OCI-LY1 (cell line): ENCODE measurements around the gene NELL1.

ENCODE experiments used
- H2AFZ ChIP-seq: fragments of 200-600 bp; sonication (generic), shearing (Covaris generic); 2 replicates; pipeline ENCODE4 v1.6.0; 2014; ENCODE audit warnings: antibody characterized with exemption, mild to moderate bottlenecking, low read length
- H3F3A ChIP-seq: fragments of 200-600 bp; sonication (generic), shearing (Covaris generic); 2 replicates; pipeline ENCODE4 v1.6.0; 2014; ENCODE audit warnings: mild to moderate bottlenecking, antibody characterized with exemption, low read length, moderate library complexity; ENCODE audit not compliant: insufficient read depth
- H3K27ac ChIP-seq: fragments of 200-600 bp; sonication (generic); 2 replicates; pipeline ENCODE4 v1.5.1; 2014; ENCODE audit warnings: low read length, mixed run types, mild to moderate bottlenecking, low read depth; ENCODE audit not compliant: poor library complexity, severe bottlenecking
- H3K27me3 ChIP-seq: fragments of 200-600 bp; sonication (generic); 2 replicates; pipeline ENCODE4 v1.6.0; 2014; ENCODE audit warnings: antibody characterized with exemption, mild to moderate bottlenecking, low read length, moderate library complexity; ENCODE audit not compliant: insufficient read depth
- H3K36me3 ChIP-seq: fragments of 200-600 bp; sonication (generic); 2 replicates; pipeline ENCODE4 v1.6.1; 2014; ENCODE audit warnings: mild to moderate bottlenecking, antibody characterized with exemption, low read length, moderate library complexity, mixed read lengths; ENCODE audit not compliant: insufficient read depth
- H3K4me1 ChIP-seq: fragments of 200-600 bp; sonication (generic); 2 replicates; pipeline ENCODE4 v1.5.1; 2014; ENCODE audit warnings: mild to moderate bottlenecking, low read length, moderate library complexity; ENCODE audit not compliant: insufficient read depth, severe bottlenecking
- H3K4me2 ChIP-seq: fragments of 200-600 bp; sonication (generic), shearing (Covaris generic); 2 replicates; pipeline ENCODE4 v1.6.1; 2014; ENCODE audit warnings: low read length
- H3K4me3 ChIP-seq: fragments of 200-600 bp; sonication (generic); 2 replicates; pipeline ENCODE4 v1.5.1; 2014; ENCODE audit warnings: low read length, low read depth, mild to moderate bottlenecking, mixed read lengths; ENCODE audit not compliant: poor library complexity, severe bottlenecking
- H3K79me2 ChIP-seq: fragments of 200-600 bp; shearing (Covaris generic); 2 replicates; pipeline ENCODE4 v1.6.1; 2016; ENCODE audit warnings: mixed run types, low read length, mixed read lengths; ENCODE audit not compliant: insufficient read depth
- H3K9ac ChIP-seq: fragments of 200-600 bp; sonication (generic), shearing (Covaris generic); 2 replicates; pipeline ENCODE4 v1.6.1; 2014; ENCODE audit warnings: mild to moderate bottlenecking, low read length, mixed read lengths
- H3K9me2 ChIP-seq: fragments of 200-600 bp; sonication (generic), shearing (Covaris generic); 2 replicates; pipeline ENCODE4 v1.6.1; 2014; ENCODE audit warnings: low read depth, mild to moderate bottlenecking, low read length, mixed read lengths
- H3K9me3 ChIP-seq: fragments of 200-600 bp; shearing (Covaris generic); 2 replicates; pipeline ENCODE4 v1.6.1; 2014; ENCODE audit warnings: low read length, mixed read lengths
- H4K20me1 ChIP-seq: fragments of 200-600 bp; sonication (generic), shearing (Covaris generic); 2 replicates; pipeline ENCODE4 v1.6.0; 2016; ENCODE audit warnings: mild to moderate bottlenecking, low read length; ENCODE audit not compliant: insufficient read depth
- CTCF ChIP-seq: fragments of 200-600 bp; sonication (generic), shearing (Covaris generic); IDR thresholded peaks from 2 replicates; pipeline ENCODE4 v1.5.1; 2017; ENCODE audit warnings: mild to moderate bottlenecking, antibody characterized with exemption, low read length, moderate library complexity, mixed read lengths
- EZH2 ChIP-seq: fragments of 200-600 bp; sonication (generic), shearing (Covaris generic); IDR thresholded peaks from 2 replicates; pipeline ENCODE4 v1.8.0; 2017; ENCODE audit warnings: borderline replicate concordance, mixed run types, mild to moderate bottlenecking, antibody characterized with exemption, low read length, moderate library complexity, mixed read lengths

NELL1 gene

GRCh38 chr11:21321072-21321471 is 651.7 kb downstream of the NELL1 start:
- Histone ChIP-seq H2AFZ (no peak overlapping the region), H3K9ac (no peak overlapping the region), H3K27ac (no peak overlapping the region), H3K4me3 (no peak overlapping the region), H3F3A (no peaks in the 10 kb centered on the region), H4K20me1 (no peaks in the 10 kb centered on the region), H3K9me3 (no peaks in the 10 kb centered on the region), H3K9me2 (no peaks in the 10 kb centered on the region), H3K27me3 (no peaks in the 10 kb centered on the region), H3K36me3 (no peaks in the 10 kb centered on the region), H3K79me2 (no peaks in the 10 kb centered on the region), H3K4me1 (no peaks in the 10 kb centered on the region), H3K4me2 (no peak overlapping the region)
- TF ChIP-seq CTCF: no peak
- no peak for TF ChIP-seq EZH2

- H3K4me3 ChIP-seq: no peak overlapping the region
- H3K9ac ChIP-seq: no peak overlapping the region
- H3K9me3 ChIP-seq: no peaks in the 10 kb centered on the region
- H3K27me3 ChIP-seq: no peaks in the 10 kb centered on the region
- H3K9me2 ChIP-seq: no peaks in the 10 kb centered on the region
- no peak overlapping the region for H3K4me2 ChIP-seq
- no peaks in the 10 kb centered on the region for H3K36me3 ChIP-seq
- TF ChIP-seq CTCF: no peak
- no peaks in the 10 kb centered on the region for H3K79me2 ChIP-seq
- no peak overlapping the region for H3K27ac ChIP-seq
- no peaks in the 10 kb centered on the region for H3F3A ChIP-seq
- H2AFZ ChIP-seq: no peak overlapping the region
- H3K4me1 ChIP-seq: no peaks in the 10 kb centered on the region
- H4K20me1 ChIP-seq: no peaks in the 10 kb centered on the region
Observed at GRCh38 chr11:21321530-21321929, 652.1 kb downstream of the NELL1 start.

- Histone ChIP-seq H3K9me2 (no peaks in the 10 kb centered on the region), H2AFZ (no peak overlapping the region), H3K9me3 (no peaks in the 10 kb centered on the region), H3K4me1 (no peaks in the 10 kb centered on the region), H3K27ac (no peak overlapping the region), H3K36me3 (no peaks in the 10 kb centered on the region), H3F3A (no peaks in the 10 kb centered on the region), H3K27me3 (no peaks in the 10 kb centered on the region), H3K79me2 (no peaks in the 10 kb centered on the region), H3K4me2 (no peak overlapping the region), H4K20me1 (no peaks in the 10 kb centered on the region), H3K9ac (no peak overlapping the region), H3K4me3 (no peak overlapping the region)
- no peak for TF ChIP-seq EZH2
Observed at GRCh38 chr11:21323617-21324016, 654.2 kb downstream of the NELL1 start.

GRCh38 chr11:21343204-21343603 is 673.8 kb downstream of the NELL1 start:
- Histone ChIP-seq H3F3A (no peaks in the 10 kb centered on the region), H4K20me1 (no peaks in the 10 kb centered on the region), H3K9me2 (no peaks in the 10 kb centered on the region), H3K79me2 (no peaks in the 10 kb centered on the region), H2AFZ (no peak overlapping the region), H3K4me2 (no peak overlapping the region), H3K4me3 (no peak overlapping the region), H3K36me3 (no peaks in the 10 kb centered on the region), H3K9ac (no peak overlapping the region), H3K27me3 (no peaks in the 10 kb centered on the region), H3K9me3 (no peaks in the 10 kb centered on the region), H3K27ac (no peak overlapping the region), H3K4me1 (no peaks in the 10 kb centered on the region)
- no peak for TF ChIP-seq EZH2
